Mucosa of stomach (tissue), 1 donor: ENCODE measurements around the gene ANAPC2.

Source experiments
- H3K27me3 ChIP-seq: one replicate; pipeline ENCODE4 v1.7.0; 2013; ENCODE audit warnings: mild to moderate bottlenecking, low read length; ENCODE audit not compliant: control insufficient read depth, insufficient read depth
- H3K36me3 ChIP-seq: one replicate; pipeline ENCODE4 v1.7.0; 2013; ENCODE audit warnings: low read length; ENCODE audit not compliant: control insufficient read depth, insufficient read depth
- H3K4me1 ChIP-seq: one replicate; pipeline ENCODE4 v1.7.0; 2013; ENCODE audit warnings: mild to moderate bottlenecking, low read length; ENCODE audit not compliant: control insufficient read depth, insufficient read depth
- H3K4me3 ChIP-seq: one replicate; pipeline ENCODE4 v1.7.0; 2013; ENCODE audit warnings: low read length
- H3K9ac ChIP-seq: one replicate; pipeline ENCODE4 v1.7.0; 2013; ENCODE audit warnings: mild to moderate bottlenecking, low read length, moderate library complexity
- H3K9me3 ChIP-seq: one replicate; pipeline ENCODE4 v1.7.0; 2013; ENCODE audit warnings: mild to moderate bottlenecking, low read length, moderate library complexity; ENCODE audit not compliant: control insufficient read depth
- donor health status: Pancreatic carcinoma.

Gene ANAPC2

GRCh38 chr9:137181680-137182079 is 6.7 kb downstream of the ANAPC2 start:
- Histone ChIP-seq H3K36me3 (peaks cover 11% of the 10 kb centered on the region), H3K27me3 (no peaks in the 10 kb centered on the region), H3K9ac (no peak overlapping the region), H3K4me1 (peaks cover 9% of the 10 kb centered on the region), H3K4me3 (no peak overlapping the region), H3K9me3 (no peaks in the 10 kb centered on the region)

- H3K4me1 ChIP-seq, result peaks cover 7% of the 10 kb centered on the region
Observed at GRCh38 chr9:137180491-137180890, 7.9 kb downstream of the ANAPC2 start.

GRCh38 chr9:137179761-137180160 is 8.6 kb downstream of the ANAPC2 start:
- Histone ChIP-seq H3K4me3 (no peak overlapping the region), H3K9ac (no peak overlapping the region), H3K4me1 (peaks cover 12% of the 10 kb centered on the region), H3K36me3 (peaks cover 11% of the 10 kb centered on the region), H3K27me3 (peaks cover 6% of the 10 kb centered on the region), H3K9me3 (no peaks in the 10 kb centered on the region)

More at GRCh38 chr9:137180491-137180890, 7.9 kb downstream of the ANAPC2 start:
- H3K27me3 ChIP-seq, result no peaks in the 10 kb centered on the region
- H3K4me3 ChIP-seq, result no peak overlapping the region
- H3K36me3 ChIP-seq, result peaks cover 11% of the 10 kb centered on the region
- no peak overlapping the region for H3K9ac ChIP-seq
- H3K9me3 ChIP-seq, result no peaks in the 10 kb centered on the region

GRCh38 chr9:137178939-137179630 is 9.3 kb downstream of the ANAPC2 start:
- Histone ChIP-seq H3K36me3 (peaks cover 11% of the 10 kb centered on the region), H3K4me1 (peaks cover 12% of the 10 kb centered on the region), H3K9me3 (no peaks in the 10 kb centered on the region), H3K4me3 (no peak overlapping the region), H3K9ac (no peak overlapping the region), H3K27me3 (peaks cover 11% of the 10 kb centered on the region)

- Histone ChIP-seq H3K27me3 (peaks cover 18% of the 10 kb centered on the region), H3K4me3 (no peak overlapping the region), H3K9me3 (no peaks in the 10 kb centered on the region), H3K4me1 (peaks cover 17% of the 10 kb centered on the region), H3K9ac (no peak overlapping the region), H3K36me3 (peaks cover 9% of the 10 kb centered on the region)
Observed at GRCh38 chr9:137178201-137178938, 10.0 kb downstream of the ANAPC2 start.

- Histone ChIP-seq H3K4me1 (peaks cover 28% of the 10 kb centered on the region), H3K27me3 (peaks cover 36% of the 10 kb centered on the region), H3K9ac (no peak overlapping the region), H3K36me3 (no peaks in the 10 kb centered on the region), H3K9me3 (no peaks in the 10 kb centered on the region), H3K4me3 (no peak overlapping the region)
Observed at GRCh38 chr9:137176302-137177182, 11.8 kb downstream of the ANAPC2 start.

DNA sequence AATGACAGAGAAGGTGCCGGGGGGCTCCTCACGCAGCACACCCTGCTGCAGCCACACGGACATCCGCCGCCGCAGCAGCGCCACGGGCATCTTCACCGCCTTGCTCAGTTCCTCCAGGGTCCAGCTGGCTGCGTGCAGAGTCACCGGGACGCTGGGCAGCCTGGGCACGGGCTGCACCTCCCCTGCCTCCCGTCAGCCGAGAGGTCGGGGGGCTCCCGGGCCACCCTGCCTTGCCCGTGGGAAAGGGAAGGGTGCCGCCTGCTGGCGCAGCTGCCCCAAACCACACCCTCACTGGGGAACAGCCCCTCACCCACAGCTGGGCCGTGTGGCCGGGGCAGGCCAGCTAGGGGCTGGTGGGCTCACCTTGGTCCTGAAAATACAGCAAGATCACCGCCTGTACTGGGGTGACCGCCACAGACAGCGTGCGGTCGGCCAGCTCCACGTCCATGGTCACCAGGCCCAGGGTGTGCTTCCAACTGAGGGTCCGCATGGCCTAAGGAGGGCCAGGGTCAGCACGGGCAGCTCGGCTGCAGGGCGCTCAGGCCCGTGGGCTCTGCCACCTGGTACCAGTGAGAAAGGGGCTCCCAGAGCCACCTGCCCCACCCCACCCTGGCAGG is 12.9 kb downstream of the ANAPC2 start:
- H3K4me3 ChIP-seq, result no peak overlapping the region
- peaks cover 28% of the 10 kb centered on the region for H3K4me1 ChIP-seq
- H3K27me3 ChIP-seq, result peaks cover 47% of the 10 kb centered on the region
- no peaks in the 10 kb centered on the region for H3K9me3 ChIP-seq
- H3K36me3 ChIP-seq, result no peaks in the 10 kb centered on the region
- H3K9ac ChIP-seq, result no peak overlapping the region

DNA sequence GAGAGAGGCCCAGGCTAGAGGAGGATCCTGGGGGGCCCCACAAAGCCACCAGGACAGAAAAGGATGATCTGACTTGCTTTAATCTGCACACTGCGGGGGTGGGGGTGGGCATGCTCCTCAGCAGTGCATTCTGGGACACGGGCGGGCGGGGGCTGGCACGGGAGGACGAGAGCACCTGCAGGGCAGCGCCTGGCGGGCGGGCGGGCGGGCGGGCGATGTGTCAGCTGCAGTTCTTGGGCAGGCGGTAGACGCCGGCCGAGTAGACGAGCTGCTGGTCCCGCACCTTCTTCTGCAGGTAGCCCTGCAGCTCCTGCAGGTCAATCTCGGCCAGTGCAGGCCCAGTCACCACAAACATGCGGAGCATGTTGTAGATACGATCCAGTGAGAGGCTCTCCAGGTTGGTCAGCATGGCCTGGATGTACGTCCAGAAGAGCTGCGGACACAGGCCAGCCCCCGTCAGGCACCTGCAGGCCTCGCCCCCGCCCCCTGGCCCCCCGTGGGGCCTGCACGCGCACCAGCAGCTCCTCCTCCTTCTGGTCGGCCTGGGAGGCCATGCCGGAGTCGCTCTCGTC is 13.6 kb downstream of the ANAPC2 start:
- H3K9me3 ChIP-seq, result no peaks in the 10 kb centered on the region
- H3K9ac ChIP-seq, result no peak overlapping the region
- H3K36me3 ChIP-seq, result no peaks in the 10 kb centered on the region
- peaks cover 53% of the 10 kb centered on the region for H3K27me3 ChIP-seq
- H3K4me3 ChIP-seq, result no peak overlapping the region
- peaks cover 34% of the 10 kb centered on the region for H3K4me1 ChIP-seq

- H3K36me3 ChIP-seq, result no peaks in the 10 kb centered on the region
- no peak overlapping the region for H3K4me3 ChIP-seq
- H3K27me3 ChIP-seq, result peaks cover 59% of the 10 kb centered on the region
- H3K4me1 ChIP-seq, result peaks cover 41% of the 10 kb centered on the region
- H3K9ac ChIP-seq, result no peak overlapping the region
- no peaks in the 10 kb centered on the region for H3K9me3 ChIP-seq
Observed at GRCh38 chr9:137173796-137174664, 14.3 kb downstream of the ANAPC2 start.

- H3K4me1 ChIP-seq, result peaks cover 44% of the 10 kb centered on the region
- no peaks in the 10 kb centered on the region for H3K9me3 ChIP-seq
- H3K27me3 ChIP-seq, result peaks cover 60% of the 10 kb centered on the region
- no peaks in the 10 kb centered on the region for H3K36me3 ChIP-seq
- H3K4me3 ChIP-seq, result no peak overlapping the region
- no peak overlapping the region for H3K9ac ChIP-seq
Observed at GRCh38 chr9:137172901-137173795, 15.2 kb downstream of the ANAPC2 start.
